Measurements from ENCODE around the gene SETD1B.
A peak's percentile ranks its signal among the peaks of the same experiment; 100 is the strongest.

GRCh38 chr12:121820056-121820455 lies 16.2 kb downstream of the SETD1B start:
- no peak for TF ChIP-seq CTCF (IDR thresholded peaks at IDR 0.05)
- no peak for TF ChIP-seq POLR2A (IDR thresholded peaks at IDR 0.05; ENCODE audit: low read depth)
- TF ChIP-seq POLR2AphosphoS5 (IDR thresholded peaks at IDR 0.05): peak in 1 of 2 donors; percentile 4
